Muscle layer of duodenum (tissue), 2 donors: ENCODE measurements around the gene TSPYL1.

ENCODE experiments used
- H3K27ac ChIP-seq: one replicate; pipeline ENCODE4 v1.7.0; 2013; ENCODE audit warnings: mild to moderate bottlenecking, low read length
- H3K27me3 ChIP-seq: one replicate; pipeline ENCODE4 v1.7.0; 2013; ENCODE audit warnings: low read depth, mild to moderate bottlenecking, control low read depth, low read length
- H3K36me3 ChIP-seq, 2 donors: one replicate each; pipeline ENCODE4 v1.7.0; 2013; ENCODE audit warnings: low read length in 2 of 2, control low read depth in 1 of 2, mild to moderate bottlenecking in 1 of 2; ENCODE audit not compliant: insufficient read depth in 2 of 2, control insufficient read depth in 1 of 2
- H3K4me1 ChIP-seq, 2 donors: one replicate each; pipeline ENCODE4 v1.7.0; 2013; ENCODE audit warnings: low read length in 2 of 2, mild to moderate bottlenecking in 2 of 2, control low read depth in 1 of 2, moderate library complexity in 1 of 2; ENCODE audit not compliant: insufficient read depth in 2 of 2, control insufficient read depth in 1 of 2
- H3K4me3 ChIP-seq, 2 donors: one replicate each; pipeline ENCODE4 v1.7.0; 2013; ENCODE audit warnings: low read length in 2 of 2, low read depth in 1 of 2, mild to moderate bottlenecking in 1 of 2
- H3K9me3 ChIP-seq, 2 donors: one replicate each; pipeline ENCODE4 v1.7.0; 2013; ENCODE audit warnings: low read length in 2 of 2, control low read depth in 1 of 2, mild to moderate bottlenecking in 1 of 2; ENCODE audit not compliant: control insufficient read depth in 1 of 2
- donor health status: healthy.

The TSPYL1 gene

GRCh38 chr6:116314218-116314617 lies 34.5 kb upstream of the TSPYL1 start:
- Histone ChIP-seq H3K4me3 (no peak overlapping the region), H3K4me1 (peaks cover 0 to 3% of the 10 kb centered on the region in 2 donors), H3K27ac (no peak overlapping the region)

GRCh38 chr6:116313101-116313776 lies 33.5 kb upstream of the TSPYL1 start:
- H3K27ac ChIP-seq: no peak overlapping the region
- no peaks in the 10 kb centered on the region for H3K27me3 ChIP-seq

More at GRCh38 chr6:116314218-116314617, 34.5 kb upstream of the TSPYL1 start:
- no peaks in the 10 kb centered on the region for H3K36me3 ChIP-seq
- no peaks in the 10 kb centered on the region for H3K27me3 ChIP-seq
- no peaks in the 10 kb centered on the region for H3K9me3 ChIP-seq

GRCh38 chr6:116309657-116310056 lies 29.9 kb upstream of the TSPYL1 start:
- Histone ChIP-seq H3K4me1 (peaks cover 0 to under 1% of the 10 kb centered on the region in 2 donors), H3K27me3 (no peaks in the 10 kb centered on the region), H3K9me3 (no peaks in the 10 kb centered on the region), H3K36me3 (no peaks in the 10 kb centered on the region), H3K4me3 (no peak overlapping the region), H3K27ac (no peak overlapping the region)

More at GRCh38 chr6:116313101-116313776, 33.5 kb upstream of the TSPYL1 start:
- H3K36me3 ChIP-seq: no peaks in the 10 kb centered on the region
- H3K4me1 ChIP-seq: peaks cover 0 to 3% of the 10 kb centered on the region in 2 donors
- no peaks in the 10 kb centered on the region for H3K9me3 ChIP-seq
- H3K4me3 ChIP-seq: no peak overlapping the region

GRCh38 chr6:116309001-116309400 lies 29.3 kb upstream of the TSPYL1 start:
- H3K36me3 ChIP-seq: no peaks in the 10 kb centered on the region
- no peaks in the 10 kb centered on the region for H3K9me3 ChIP-seq
- H3K27me3 ChIP-seq: no peaks in the 10 kb centered on the region
- H3K4me1 ChIP-seq: no peaks in the 10 kb centered on the region
- H3K27ac ChIP-seq: no peak overlapping the region
- H3K4me3 ChIP-seq: no peak overlapping the region

GRCh38 chr6:116307633-116308032 lies 27.9 kb upstream of the TSPYL1 start:
- H3K36me3 ChIP-seq: no peaks in the 10 kb centered on the region
- H3K27ac ChIP-seq: no peak overlapping the region
- H3K9me3 ChIP-seq: no peaks in the 10 kb centered on the region
- H3K4me1 ChIP-seq: no peaks in the 10 kb centered on the region
- no peaks in the 10 kb centered on the region for H3K27me3 ChIP-seq
- no peak overlapping the region for H3K4me3 ChIP-seq

GRCh38 chr6:116307001-116307400 lies 27.3 kb upstream of the TSPYL1 start:
- Histone ChIP-seq H3K9me3 (no peaks in the 10 kb centered on the region), H3K4me3 (no peak overlapping the region)

GRCh38 chr6:116304538-116305097 lies 24.9 kb upstream of the TSPYL1 start:
- H3K27me3 ChIP-seq: no peaks in the 10 kb centered on the region
- no peak overlapping the region for H3K4me3 ChIP-seq
- no peaks in the 10 kb centered on the region for H3K4me1 ChIP-seq
- no peaks in the 10 kb centered on the region for H3K9me3 ChIP-seq
- no peaks in the 10 kb centered on the region for H3K36me3 ChIP-seq
- no peak overlapping the region for H3K27ac ChIP-seq

More at GRCh38 chr6:116307001-116307400, 27.3 kb upstream of the TSPYL1 start:
- H3K27ac ChIP-seq: no peak overlapping the region
- H3K36me3 ChIP-seq: no peaks in the 10 kb centered on the region
- H3K4me1 ChIP-seq: no peaks in the 10 kb centered on the region
- H3K27me3 ChIP-seq: no peaks in the 10 kb centered on the region

- Histone ChIP-seq H3K27ac (no peak overlapping the region), H3K4me3 (no peak overlapping the region), H3K27me3 (no peaks in the 10 kb centered on the region), H3K4me1 (no peaks in the 10 kb centered on the region), H3K9me3 (peaks cover 0 to 5% of the 10 kb centered on the region in 2 donors), H3K36me3 (no peaks in the 10 kb centered on the region)
Observed at GRCh38 chr6:116301104-116301503, 21.4 kb upstream of the TSPYL1 start.

- Histone ChIP-seq H3K27ac (no peak overlapping the region), H3K27me3 (no peaks in the 10 kb centered on the region), H3K9me3 (peaks cover 0 to 5% of the 10 kb centered on the region in 2 donors), H3K36me3 (no peaks in the 10 kb centered on the region), H3K4me3 (no peak overlapping the region), H3K4me1 (no peaks in the 10 kb centered on the region)
Observed at GRCh38 chr6:116300566-116300965, 20.8 kb upstream of the TSPYL1 start.

- H3K36me3 ChIP-seq: no peaks in the 10 kb centered on the region
- H3K4me3 ChIP-seq: no peak overlapping the region
- H3K27ac ChIP-seq: no peak overlapping the region
- no peaks in the 10 kb centered on the region for H3K4me1 ChIP-seq
- peaks cover 0 to 5% of the 10 kb centered on the region in 2 donors for H3K9me3 ChIP-seq
- no peaks in the 10 kb centered on the region for H3K27me3 ChIP-seq
Observed at GRCh38 chr6:116298973-116299372, 19.2 kb upstream of the TSPYL1 start.

GRCh38 chr6:116298273-116298672 lies 18.5 kb upstream of the TSPYL1 start:
- Histone ChIP-seq H3K9me3 (peaks cover 0 to 5% of the 10 kb centered on the region in 2 donors), H3K36me3 (no peaks in the 10 kb centered on the region), H3K27ac (no peak overlapping the region), H3K4me1 (no peaks in the 10 kb centered on the region), H3K27me3 (no peaks in the 10 kb centered on the region), H3K4me3 (no peak overlapping the region)

GRCh38 chr6:116292553-116292952 lies 12.8 kb upstream of the TSPYL1 start:
- no peaks in the 10 kb centered on the region for H3K4me1 ChIP-seq
- H3K36me3 ChIP-seq: no peaks in the 10 kb centered on the region
- no peaks in the 10 kb centered on the region for H3K27me3 ChIP-seq
- H3K27ac ChIP-seq: no peak overlapping the region
- no peaks in the 10 kb centered on the region for H3K9me3 ChIP-seq
- H3K4me3 ChIP-seq: no peak overlapping the region
